NT2/D1 (cell line): ENCODE measurements around the gene KDM2B.
"Not testable (repeated sequence)": the region's sequence is repeated elsewhere in the genome, so short reads cannot be mapped to it uniquely, and the experiment has no call there.

Experiments used
- SUZ12 ChIP-seq: IDR thresholded peaks from 2 replicates; pipeline ENCODE4 v1.6.1; 2011; ENCODE audit not compliant: insufficient read length, insufficient read depth; ENCODE audit errors: extremely low read depth
- ZNF274 ChIP-seq: IDR thresholded peaks from 2 replicates; pipeline ENCODE4 v1.6.1; 2011; ENCODE audit warnings: mild to moderate bottlenecking, low read depth, low read length

DNA sequence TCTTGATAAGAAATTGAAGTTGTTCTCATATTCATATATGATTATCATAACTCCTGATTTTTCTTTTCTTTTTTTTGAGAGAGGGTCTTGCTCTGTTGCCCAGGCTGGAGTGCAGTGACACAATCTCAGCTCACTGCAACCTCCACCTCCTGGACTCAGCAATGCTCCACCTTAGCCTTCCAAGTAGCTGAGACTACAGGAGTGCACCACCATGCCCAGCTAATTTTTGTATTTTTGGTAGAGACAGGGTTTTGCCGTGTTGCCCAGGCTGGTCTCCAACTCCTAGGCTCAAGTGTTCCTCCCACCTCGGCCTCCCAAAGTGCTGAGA lies 2.5 kb upstream of the KDM2B start:
- TF ChIP-seq ZNF274, SUZ12: not testable (repeated sequence)
